CD4-positive, alpha-beta T cell treated with Interleukin-6 at 100 ng/mL for 8 hours (primary cell): ENCODE results near the gene PREP.
"Not testable (repeated sequence)": the region's sequence is repeated elsewhere in the genome, so short reads cannot be mapped to it uniquely, and the experiment has no call there.

Experiments used
- DNase-seq: peaks from one replicate; pipeline ENCODE4 v3.0.0-alpha.2; 2020; ENCODE audit warnings: mixed read lengths, low spot score

The PREP gene

GRCh38 chr6:105344881-105345370, 58.0 kb downstream of the PREP start:
- DNase-seq: no peak

DNA sequence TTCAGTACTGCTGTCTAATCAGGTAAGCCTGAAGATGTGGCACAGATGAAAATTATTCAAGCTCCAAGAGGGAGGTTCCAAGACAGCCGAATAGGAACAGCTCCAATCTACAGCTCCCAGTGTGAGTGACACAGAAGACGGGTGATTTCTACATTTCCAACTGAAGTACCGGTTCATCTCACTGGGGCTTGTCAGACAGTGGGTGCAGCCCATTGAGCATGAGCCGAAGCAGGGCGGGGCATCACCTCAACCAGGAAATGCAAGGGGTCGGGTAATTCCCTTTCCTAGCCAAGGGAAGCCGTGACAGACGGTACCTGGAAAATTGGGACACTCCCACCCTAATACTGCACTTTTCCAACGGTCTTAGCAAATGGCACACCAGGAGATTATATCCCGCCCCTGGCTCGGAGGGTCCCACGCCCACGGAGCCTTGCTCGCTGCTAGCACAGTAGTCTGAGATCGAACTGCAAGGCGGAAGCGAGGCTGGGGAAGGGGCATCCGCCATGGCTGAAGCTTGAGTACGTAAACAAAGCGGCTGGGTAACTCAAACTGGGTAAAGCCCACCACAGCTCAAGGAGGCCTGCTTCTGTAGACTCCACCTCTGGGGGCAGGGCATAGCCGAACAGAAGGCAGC, 64.4 kb downstream of the PREP start:
- DNase-seq: not testable (repeated sequence)

DNA sequence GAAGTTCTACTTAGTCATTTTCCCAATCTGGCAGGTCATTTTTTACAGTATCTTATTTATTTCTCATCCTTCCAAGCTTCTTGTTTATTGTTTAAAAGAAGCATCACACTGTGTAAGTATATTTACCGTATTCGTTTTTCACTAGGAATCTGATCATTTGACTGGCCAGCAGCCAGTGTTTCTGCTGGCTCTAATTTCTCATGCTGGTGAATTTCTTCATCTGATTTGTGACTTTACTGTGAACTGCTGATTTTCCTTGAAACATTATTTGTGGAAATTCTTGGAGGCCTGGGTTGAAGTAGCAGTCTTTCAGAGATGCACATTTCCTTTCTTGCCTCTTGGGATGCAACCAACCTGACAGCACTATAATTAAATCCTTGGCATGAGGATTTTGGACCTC, 65.9 kb downstream of the PREP start:
- DNase-seq: no peak

DNA sequence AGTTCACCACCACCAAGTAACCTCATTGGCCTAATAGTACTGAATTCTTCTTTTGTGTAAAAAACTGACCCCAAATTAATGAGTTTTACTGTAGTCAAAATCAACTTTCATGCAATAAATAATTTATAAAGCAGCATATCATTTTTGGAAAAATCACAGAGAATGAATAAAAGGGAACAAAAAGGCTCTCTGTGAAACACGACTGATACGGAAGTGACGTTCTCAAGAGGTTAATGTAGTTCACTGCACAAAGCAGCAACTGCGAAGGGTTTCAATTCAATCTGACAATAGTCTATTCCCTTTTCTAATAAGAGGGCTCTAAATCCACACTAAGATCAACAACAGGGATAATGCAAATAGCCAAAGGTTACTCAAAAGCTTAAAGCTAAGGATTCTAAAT, 70.3 kb downstream of the PREP start:
- DNase-seq: no peak

GRCh38 chr6:105331927-105332326, 71.0 kb downstream of the PREP start:
- DNase-seq: no peak

- no peak for DNase-seq
Observed at GRCh38 chr6:105330913-105331312, 72.0 kb downstream of the PREP start.

DNA sequence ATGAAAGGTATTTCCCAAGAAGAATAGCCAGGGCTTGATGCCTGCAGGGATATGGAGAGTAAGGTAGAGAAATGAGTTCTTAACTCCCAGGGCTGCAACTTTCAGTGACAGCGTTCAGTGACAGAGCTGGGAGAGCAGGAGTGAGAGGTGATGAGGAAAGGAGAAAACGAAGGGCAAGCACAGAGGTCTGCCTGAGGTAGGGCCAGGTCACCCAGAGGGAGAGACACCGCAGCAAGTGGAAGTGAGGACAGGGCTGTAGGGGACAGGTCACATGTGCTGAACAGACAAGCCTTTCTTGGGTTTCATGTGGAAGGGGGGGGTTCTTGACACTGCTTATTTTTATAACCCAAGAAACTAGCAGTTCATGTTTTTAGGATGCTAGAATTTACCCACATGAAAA, 72.5 kb downstream of the PREP start:
- no peak for DNase-seq

GRCh38 chr6:105326833-105327770, 75.8 kb downstream of the PREP start:
- DNase-seq: no peak

DNA sequence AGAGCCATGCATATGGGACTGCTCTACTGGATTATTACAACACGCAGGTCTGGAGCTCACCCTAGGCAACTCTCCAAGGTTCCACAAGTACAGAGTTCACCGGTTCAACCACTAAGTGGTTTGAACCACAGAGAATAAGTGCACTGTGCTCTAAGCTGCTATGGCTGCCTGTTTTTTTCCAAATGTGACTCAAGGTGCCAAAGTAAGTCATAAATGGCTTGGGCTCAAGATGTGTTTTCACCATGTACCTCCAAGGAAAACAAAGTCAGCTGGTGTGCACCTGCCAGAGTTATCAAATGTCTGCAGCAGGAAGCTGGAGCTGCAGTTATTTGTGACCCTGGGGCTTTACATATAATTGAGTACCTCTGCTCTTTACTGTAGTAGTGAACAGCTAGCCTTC, 76.7 kb downstream of the PREP start:
- no peak for DNase-seq

DNA sequence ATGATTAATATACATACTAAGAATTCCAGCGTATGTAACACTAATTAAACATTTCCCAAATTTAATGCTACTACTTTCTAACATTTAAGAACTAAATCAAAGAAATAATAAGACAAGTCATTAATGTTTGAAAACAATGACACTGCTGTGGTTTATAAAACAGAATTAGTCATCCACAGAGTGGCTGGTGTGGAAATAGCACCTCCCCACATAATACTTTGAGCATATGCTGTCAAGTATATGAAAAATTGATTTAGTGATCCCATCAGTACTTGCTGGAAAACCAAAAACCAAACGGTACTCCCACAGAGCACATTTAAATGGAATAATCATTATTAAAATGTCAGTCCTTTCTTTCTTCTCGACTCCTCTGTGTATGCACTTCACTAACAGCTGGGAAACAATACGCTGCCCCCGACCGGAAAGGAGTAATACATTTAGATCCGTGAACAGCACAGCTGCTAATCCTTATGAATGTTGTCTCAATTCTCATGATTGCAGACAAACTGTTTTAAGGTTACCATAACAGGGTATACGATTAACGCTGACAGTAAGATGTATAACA, 78.4 kb downstream of the PREP start:
- DNase-seq: no peak

DNA sequence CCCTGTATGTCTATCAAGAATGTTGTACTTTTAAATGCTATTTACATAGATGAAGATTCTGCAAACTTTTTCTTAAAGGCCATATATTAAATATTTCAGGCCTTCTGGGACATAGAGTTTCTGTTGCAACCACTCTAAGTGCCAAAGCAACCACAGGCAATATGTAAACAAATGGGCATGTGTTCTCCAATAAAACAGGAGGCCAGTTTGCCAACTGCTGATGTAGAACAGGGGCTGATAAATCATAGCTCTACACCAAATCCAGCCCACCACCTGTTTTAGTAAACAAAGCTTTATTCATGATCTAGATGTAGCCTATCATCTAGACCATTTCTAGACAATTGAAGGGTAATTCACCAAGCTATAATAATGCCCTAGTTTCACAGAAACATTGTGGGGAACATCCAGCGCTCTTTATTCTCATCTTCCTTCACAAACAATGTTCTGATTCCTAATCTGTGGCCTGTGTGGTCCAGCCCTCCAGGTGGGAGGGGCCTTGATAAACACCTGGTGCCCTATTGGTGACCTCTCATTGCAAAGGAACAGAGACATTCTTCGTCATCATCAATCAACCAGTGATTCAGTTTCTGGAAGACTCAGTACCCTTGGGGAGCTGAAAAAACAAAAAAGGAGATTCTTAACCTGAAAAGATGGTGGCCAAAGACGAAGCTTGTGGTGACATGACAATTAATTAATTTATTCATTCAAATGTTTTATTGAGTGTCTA, 80.2 kb downstream of the PREP start:
- DNase-seq: no peak

DNA sequence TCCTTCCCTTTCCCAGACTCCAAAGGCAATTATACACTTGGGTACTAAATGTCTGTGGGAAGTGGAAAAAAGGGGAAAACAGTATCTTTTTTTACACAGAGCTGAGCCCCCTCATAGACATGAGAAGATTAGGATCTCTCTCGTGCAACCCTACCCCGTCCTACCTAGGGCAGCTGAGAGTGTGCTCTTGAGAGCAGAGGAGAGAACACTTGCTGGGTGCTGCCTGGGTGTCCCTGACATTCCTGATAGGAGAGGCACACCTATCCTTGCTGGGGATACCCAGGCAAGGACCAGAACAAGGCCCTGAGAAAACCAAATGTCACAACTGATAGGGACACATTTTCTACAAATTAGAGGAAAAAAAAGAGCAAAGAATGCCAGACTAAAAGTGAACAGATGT, 81.2 kb downstream of the PREP start:
- no peak for DNase-seq

DNA sequence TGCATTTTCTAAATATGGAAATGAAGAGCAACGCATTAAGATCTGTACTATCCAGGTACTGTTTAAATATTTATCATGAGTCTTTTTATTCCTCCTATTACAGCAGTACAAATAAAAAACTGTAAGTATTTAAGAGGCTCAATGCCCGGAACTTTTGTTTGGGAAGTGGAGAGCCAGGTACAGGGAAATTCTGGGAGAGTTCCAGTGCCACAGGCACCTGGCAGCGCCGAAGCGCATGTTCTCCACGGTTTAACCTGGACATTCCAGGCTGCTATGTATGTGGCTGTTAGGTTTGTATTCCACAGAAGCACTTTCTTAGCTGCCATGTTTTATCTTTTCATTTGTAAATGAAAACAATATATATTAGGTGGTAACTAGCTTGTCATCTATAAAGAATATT, 81.7 kb downstream of the PREP start:
- no peak for DNase-seq

GRCh38 chr6:105320765-105321164, 82.1 kb downstream of the PREP start:
- no peak for DNase-seq

DNA sequence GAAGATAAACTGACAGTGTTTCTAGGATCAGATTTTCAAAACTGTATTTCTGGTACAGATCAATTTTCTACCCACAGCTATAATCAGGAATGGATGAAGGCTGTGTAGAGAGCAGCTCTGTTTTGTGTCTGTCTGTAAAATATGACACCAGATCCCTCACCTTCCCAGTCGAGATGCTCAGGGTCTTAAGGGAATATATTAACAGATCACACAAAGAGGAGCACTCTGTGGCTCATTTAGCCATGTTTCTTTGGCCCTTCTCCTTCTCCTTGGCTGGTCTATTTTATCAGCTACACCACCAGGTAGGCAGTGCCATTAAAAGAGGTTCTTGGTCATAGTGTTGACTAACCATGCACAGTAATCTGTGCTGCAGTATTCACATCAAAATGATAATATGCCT, 82.6 kb downstream of the PREP start:
- no peak for DNase-seq

- no peak for DNase-seq
Observed at GRCh38 chr6:105319331-105319730, 83.6 kb downstream of the PREP start.

GRCh38 chr6:105318660-105319059, 84.2 kb downstream of the PREP start:
- DNase-seq: no peak

DNA sequence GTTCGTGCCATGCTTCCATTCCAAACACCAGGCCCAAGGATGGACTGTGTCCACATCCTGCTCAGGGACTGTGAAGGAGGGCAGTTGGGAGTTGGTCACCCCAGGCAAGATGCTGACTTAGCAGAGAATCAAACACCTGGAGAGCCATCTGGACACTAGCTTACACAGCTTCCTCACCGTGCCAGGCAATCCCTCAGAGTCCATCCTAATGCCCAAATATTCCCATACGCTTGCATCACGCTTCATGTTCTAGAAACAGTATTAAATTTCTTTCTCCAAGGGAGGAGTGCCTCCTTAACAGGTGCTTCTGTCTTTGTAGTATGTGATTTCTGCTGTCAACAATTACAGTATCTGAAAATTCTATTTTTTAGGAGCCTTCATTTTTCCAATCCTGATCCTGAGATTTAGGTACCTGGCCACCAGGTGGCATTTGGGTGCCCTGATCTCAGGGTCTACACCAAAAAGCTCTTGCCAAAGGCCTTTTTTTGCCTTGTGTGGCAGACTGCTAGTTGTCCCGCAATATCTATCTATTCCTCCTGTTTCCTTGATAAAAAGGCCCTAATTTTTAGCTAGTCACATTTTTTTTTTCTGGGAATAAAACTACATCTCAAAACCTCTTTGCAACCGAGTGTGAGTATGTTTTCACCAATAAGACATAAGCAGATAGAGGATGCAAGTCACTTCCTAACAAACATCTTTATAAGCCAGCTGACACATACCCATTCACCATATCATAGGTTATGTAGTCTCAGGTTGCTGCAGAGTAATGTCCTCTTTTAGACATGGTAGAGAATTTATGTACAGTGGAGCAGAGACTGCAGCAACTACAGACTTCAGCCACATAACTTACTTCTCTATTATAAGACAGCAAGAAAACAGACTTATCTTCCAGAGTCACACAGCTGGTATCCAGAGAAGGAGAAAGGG, 85.0 kb downstream of the PREP start:
- DNase-seq: no peak

DNA sequence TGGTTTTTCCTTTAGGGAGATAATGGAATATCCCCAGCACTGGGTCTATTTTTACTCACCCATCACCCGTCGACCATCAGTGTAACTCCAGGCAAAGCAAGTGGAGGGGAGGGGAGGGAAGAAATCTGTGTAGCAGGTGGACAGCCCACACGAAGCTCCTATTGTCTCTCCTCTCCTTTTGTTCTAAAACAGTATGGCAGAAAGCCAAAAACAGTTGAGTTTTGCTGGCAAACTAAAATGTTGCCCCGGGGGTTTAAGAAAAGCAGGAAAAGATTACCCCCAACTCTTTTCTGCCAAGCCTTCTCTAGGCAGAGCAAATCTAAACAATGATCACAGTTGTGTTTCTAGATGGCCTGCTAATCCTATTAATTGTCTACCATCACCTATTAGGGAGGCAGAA, 89.7 kb downstream of the PREP start:
- no peak for DNase-seq

- no peak for DNase-seq
Observed at GRCh38 chr6:105310947-105311346, 91.9 kb downstream of the PREP start.

- DNase-seq: no peak
Observed at GRCh38 chr6:105310371-105310770, 92.5 kb downstream of the PREP start.
